ENCODE data around the gene SMYD2. TPM values are rescaled to one million over a fixed set of nuclear protein-coding genes. Genes with fewer than 3 reads are reported as not detected.
A peak's percentile ranks its signal among the peaks of the same experiment; 100 is the strongest.

The SMYD2 gene
- total and polyA plus RNA-seq, 2 donors (not counting 3 experiments of a cell fraction or from before 2014, with no cell fraction given) = 8.0 to 20.9 TPM

DNA sequence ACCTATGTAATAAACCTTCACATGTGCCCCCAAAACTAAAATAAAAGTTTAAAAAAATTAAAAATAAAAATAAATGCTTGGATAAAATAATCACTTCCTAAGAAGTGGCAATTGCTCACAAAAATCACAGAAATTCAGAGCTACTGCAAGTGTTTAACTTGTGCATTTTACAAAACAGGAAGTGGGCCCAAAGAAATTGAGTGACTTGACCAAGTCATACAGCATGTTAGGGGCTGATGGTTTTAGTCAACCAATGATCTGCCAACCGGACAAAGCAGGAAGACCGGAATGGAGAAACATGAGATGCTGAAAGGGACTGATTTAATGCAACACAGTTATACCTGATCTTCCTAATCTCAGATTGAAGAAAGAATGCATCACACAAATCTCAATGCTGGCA lies 96.5 kb downstream of the SMYD2 start:
- intact Hi-C loops (cut with micrococcal nuclease) (no loop called here), dilution Hi-C loops (cut with MboI; ENCODE audit: extremely low pct_ligation_motif_present, low sequenced_read_pairs) (no loop called here)
- FAIRE-seq (peak; percentile 37), DNase-seq (ENCODE audit: low read depth, low spot score) (no peak)
- TF ChIP-seq MYC (IDR thresholded peaks at IDR 0.05; ENCODE audit: low read depth, low read length) = no peak
- TF ChIP-seq, protein P1, sequence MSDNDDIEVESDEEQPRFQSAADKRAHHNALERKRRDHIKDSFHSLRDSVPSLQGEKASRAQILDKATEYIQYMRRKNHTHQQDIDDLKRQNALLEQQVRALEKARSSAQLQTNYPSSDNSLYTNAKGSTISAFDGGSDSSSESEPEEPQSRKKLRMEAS (IDR thresholded peaks at IDR 0.05; ENCODE audit: insufficient read depth, insufficient read length) = no peak
- TF ChIP-seq JUN (IDR thresholded peaks at IDR 0.05; ENCODE audit: borderline replicate concordance, insufficient read depth, insufficient read length, low read depth) = no peak
- no peak for TF ChIP-seq FOS (IDR thresholded peaks at IDR 0.05; ENCODE audit: borderline replicate concordance, insufficient read depth, low read length)
- TF ChIP-seq POLR2AphosphoS5 (IDR thresholded peaks at IDR 0.05; ENCODE audit: insufficient read depth, low read depth, low read length) = no peak
- TF ChIP-seq GATA2 (IDR thresholded peaks at IDR 0.05; ENCODE audit: insufficient read depth, insufficient read length, low read depth, low read length) = no peak
- TF ChIP-seq EZH2 (IDR thresholded peaks at IDR 0.05; ENCODE audit: borderline replicate concordance, low read depth, low read length, severe bottlenecking) = no peak
- TF ChIP-seq POLR2A (IDR thresholded peaks at IDR 0.05; ENCODE audit: low read depth, low read length) = no peak
- TF ChIP-seq, protein P2, sequence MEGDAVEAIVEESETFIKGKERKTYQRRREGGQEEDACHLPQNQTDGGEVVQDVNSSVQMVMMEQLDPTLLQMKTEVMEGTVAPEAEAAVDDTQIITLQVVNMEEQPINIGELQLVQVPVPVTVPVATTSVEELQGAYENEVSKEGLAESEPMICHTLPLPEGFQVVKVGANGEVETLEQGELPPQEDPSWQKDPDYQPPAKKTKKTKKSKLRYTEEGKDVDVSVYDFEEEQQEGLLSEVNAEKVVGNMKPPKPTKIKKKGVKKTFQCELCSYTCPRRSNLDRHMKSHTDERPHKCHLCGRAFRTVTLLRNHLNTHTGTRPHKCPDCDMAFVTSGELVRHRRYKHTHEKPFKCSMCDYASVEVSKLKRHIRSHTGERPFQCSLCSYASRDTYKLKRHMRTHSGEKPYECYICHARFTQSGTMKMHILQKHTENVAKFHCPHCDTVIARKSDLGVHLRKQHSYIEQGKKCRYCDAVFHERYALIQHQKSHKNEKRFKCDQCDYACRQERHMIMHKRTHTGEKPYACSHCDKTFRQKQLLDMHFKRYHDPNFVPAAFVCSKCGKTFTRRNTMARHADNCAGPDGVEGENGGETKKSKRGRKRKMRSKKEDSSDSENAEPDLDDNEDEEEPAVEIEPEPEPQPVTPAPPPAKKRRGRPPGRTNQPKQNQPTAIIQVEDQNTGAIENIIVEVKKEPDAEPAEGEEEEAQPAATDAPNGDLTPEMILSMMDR (IDR thresholded peaks at IDR 0.05; ENCODE audit: extremely low read depth in 1 of 2, insufficient read depth in 1 of 2, low read depth in 1 of 2, low read length in 2 of 2) = no peak
- Histone ChIP-seq H3K4me1 (ENCODE audit: control insufficient read depth, extremely low read depth, insufficient read depth, low read length) (no peaks in the 10 kb centered on the region), H3K9ac (replicated peaks; ENCODE audit: extremely low read depth, insufficient read depth, low read length) (no peak overlapping the region), H3K27me3 (ENCODE audit: control insufficient read depth in 2 of 2, insufficient read depth in 2 of 2, low read length in 2 of 2) (no peaks in the 10 kb centered on the region), H3K36me3 (ENCODE audit: control insufficient read depth in 2 of 2, extremely low read depth in 1 of 2, insufficient read depth in 2 of 2, low read length in 2 of 2) (peaks cover 13 to 19% of the 10 kb centered on the region in 2 experiments), H3K79me2 (ENCODE audit: control insufficient read depth, insufficient read depth, low read length) (peaks cover 2% of the 10 kb centered on the region), H3K4me3 (replicated peaks in 1 of 3; ENCODE audit: insufficient read depth in 1 of 3, low read depth in 1 of 3, low read length in 3 of 3) (no peak overlapping the region), H3K4me2 (ENCODE audit: insufficient read depth, low read length) (no peak overlapping the region), H4K20me1 (replicated peaks; ENCODE audit: control insufficient read depth, extremely low read depth, insufficient read depth, low read length) (no peaks in the 10 kb centered on the region), H2AFZ (ENCODE audit: low read depth, low read length) (no peak overlapping the region), H3K9me1 (replicated peaks; ENCODE audit: control insufficient read depth, extremely low read depth, insufficient read depth, low read length) (no peaks in the 10 kb centered on the region), H3K9me3 (replicated peaks; ENCODE audit: control insufficient read depth, insufficient read depth, low read length) (no peaks in the 10 kb centered on the region), H3K27ac (ENCODE audit: insufficient read depth, low read depth, low read length) (no peak overlapping the region)
- BruUV-seq (replicated peaks) = no TSS peak
- CTCF ChIA-PET = interaction anchor here (1.0 kb wide), 1 partner anchor 208 kb away, joined by 3 read pairs; no protein-coding TSS in a partner anchor
- POLR2A ChIA-PET = no interaction called here
